SK-N-SH (cell line): ENCODE results near the gene DYNC2H1. TPM values are rescaled to one million over a fixed set of nuclear protein-coding genes. Genes with fewer than 3 reads are reported as not detected.

Source experiments
- CTCF ChIA-PET: fragments of 300-600, 350-600 bp; formaldehyde crosslinking; extraction: SDS; loops from one replicate; lab custom pipeline; 2021; lab: Yijun Ruan, JAX
- POLR2A ChIA-PET: fragments of 350-600 bp; sonication (Branson Sonifier 250); formaldehyde crosslinking; extraction: SDS; loops from one replicate; lab custom pipeline; 2020; ENCODE audit warnings: antibody characterized with exemption, inconsistent platforms; lab: Yijun Ruan, JAX
- DNase-seq: peaks from one replicate; pipeline ENCODE4 v3.0.0; 2012
- H2AFZ ChIP-seq: fragments of 200-600 bp; sonication (generic); 2 replicates; pipeline ENCODE4 v1.8.1; 2016; ENCODE audit warnings: antibody characterized with exemption, mild to moderate bottlenecking, low read depth
- H3F3A ChIP-seq: fragments of 200-600 bp; sonication (generic); replicated peaks from 2 replicates; pipeline ENCODE3; 2016; ENCODE audit warnings: antibody characterized with exemption, mild to moderate bottlenecking; ENCODE audit not compliant: insufficient read depth
- H3K27ac ChIP-seq, 2 experiments: fragments of 200-500 bp in 1 of 2; fragments of 200-600 bp in 1 of 2; sonication (Bioruptor generic) in 1 of 2; sonication (generic), shearing (Covaris generic) in 1 of 2; 2 replicates each; pipeline versions ENCODE4 v1.5.1 to v1.6.1; 2014 to 2016; ENCODE audit warnings: low read depth in 2 of 2, inconsistent platforms in 1 of 2, low read length in 1 of 2, mild to moderate bottlenecking in 1 of 2, mixed read lengths in 1 of 2
- H3K27me3 ChIP-seq: fragments of 200-600 bp; sonication (generic), shearing (Covaris generic); 2 replicates; pipeline ENCODE4 v1.6.1; 2016; ENCODE audit warnings: mixed run types; ENCODE audit not compliant: insufficient read depth
- H3K36me3 ChIP-seq, 2 experiments: fragments of 200-500 bp in 1 of 2; fragments of 200-600 bp in 1 of 2; sonication (Bioruptor generic) in 1 of 2; sonication (generic) in 1 of 2; replicated peaks in 1 of 2; 2 replicates each; pipeline versions ENCODE3 to v1.5.1; 2014 to 2016; ENCODE audit warnings: low read length in 1 of 2, mild to moderate bottlenecking in 1 of 2; ENCODE audit not compliant: insufficient read depth in 2 of 2, control insufficient read depth in 1 of 2
- H3K4me1 ChIP-seq, 2 experiments: fragments of 200-500 bp in 1 of 2; fragments of 200-600 bp in 1 of 2; sonication (Bioruptor generic) in 1 of 2; sonication (generic), shearing (Covaris generic) in 1 of 2; 2 replicates each; pipeline versions ENCODE4 v1.5.1 to v1.6.1; 2014 to 2016; ENCODE audit warnings: low read depth in 1 of 2, low read length in 1 of 2, mixed run types in 1 of 2; ENCODE audit not compliant: insufficient read depth in 2 of 2, control insufficient read depth in 1 of 2
- H3K4me2 ChIP-seq: fragments of 200-600 bp; sonication (generic), shearing (Covaris generic); 2 replicates; pipeline ENCODE4 v1.6.1; 2017; ENCODE audit warnings: mixed run types
- H3K4me3 ChIP-seq, 2 experiments: fragments of 200-500 bp in 1 of 2; fragments of 200-600 bp in 1 of 2; sonication (Bioruptor generic) in 1 of 2; sonication (generic), shearing (Covaris generic) in 1 of 2; 2 replicates each; pipeline versions ENCODE4 v1.5.1 to v1.8.1; 2014 to 2016; ENCODE audit warnings: low read depth in 2 of 2, inconsistent platforms in 1 of 2, low read length in 1 of 2, mild to moderate bottlenecking in 1 of 2, mixed read lengths in 1 of 2, moderate library complexity in 1 of 2
- H3K79me2 ChIP-seq: fragments of 200-600 bp; sonication (generic); 2 replicates; pipeline ENCODE4 v1.8.1; 2017; ENCODE audit warnings: mild to moderate bottlenecking; ENCODE audit not compliant: insufficient read depth
- H3K9ac ChIP-seq: fragments of 200-600 bp; sonication (generic); 2 replicates; pipeline ENCODE4 v1.6.1; 2017; ENCODE audit warnings: mixed run types
- H3K9me2 ChIP-seq: fragments of 200-600 bp; sonication (generic); 2 replicates; pipeline ENCODE4 v1.6.1; 2017; ENCODE audit warnings: mixed run types
- H3K9me3 ChIP-seq: fragments of 200-600 bp; sonication (generic); 2 replicates; pipeline ENCODE4 v1.6.1; 2017; ENCODE audit warnings: mixed run types, mild to moderate bottlenecking, moderate library complexity
- H4K20me1 ChIP-seq: fragments of 200-600 bp; sonication (generic); 2 replicates; pipeline ENCODE4 v1.6.1; 2017; ENCODE audit warnings: mild to moderate bottlenecking, mixed run types; ENCODE audit not compliant: insufficient read depth
- FOXM1 ChIP-seq: IDR thresholded peaks from 2 replicates; pipeline ENCODE4 v1.4.0; 2012; ENCODE audit warnings: low read depth, mild to moderate bottlenecking
- RAD21 ChIP-seq: IDR thresholded peaks from 2 replicates; pipeline ENCODE4 v1.6.1; 2012; ENCODE audit warnings: mild to moderate bottlenecking, low read length
- RCOR1 ChIP-seq: fragments of 150-350 bp; IDR thresholded peaks from 2 replicates; pipeline ENCODE4 v1.6.1; 2017; ENCODE audit warnings: antibody characterized with exemption, low read length
- RXRA ChIP-seq: IDR thresholded peaks from 2 replicates; pipeline ENCODE4 v1.4.0; 2012; ENCODE audit warnings: low read depth, mild to moderate bottlenecking, borderline replicate concordance
- SIN3A ChIP-seq: IDR thresholded peaks from 2 replicates; pipeline ENCODE4 v1.6.1; 2012; ENCODE audit warnings: low read depth, mild to moderate bottlenecking, low read length, moderate library complexity, borderline replicate concordance
- TCF12 ChIP-seq: IDR thresholded peaks from 2 replicates; pipeline ENCODE4 v1.4.0; 2012
- YY1 ChIP-seq: IDR thresholded peaks from 2 replicates; pipeline ENCODE4 v1.4.0; 2012; ENCODE audit warnings: low read depth, mild to moderate bottlenecking
- whole genome bisulfite sequencing: methylation state at CpG from one replicate; pipeline ENCODE4 v1.1.6; 2017; ENCODE audit warnings: low lambda C conversion rate; 5-methylcytosine and 5-hydroxymethylcytosine counted together
- polyA plus RNA-seq, 3 experiments: library from polyadenylated mRNA; depleted of rRNA; stranded (reverse); fragments of >200 nt; gene quantifications; 2 replicates each; pipeline ENCODE4 v1.2.3, GENCODE V29; 2012
- TF ChIP-seq, protein P1 (sequence below): IDR thresholded peaks from 2 replicates; pipeline ENCODE4 v1.6.1; 2012; ENCODE audit warnings: mild to moderate bottlenecking, low read depth, low read length, moderate library complexity
- TF ChIP-seq, protein P2 (sequence below): IDR thresholded peaks from 2 replicates; pipeline ENCODE4 v1.4.0; 2012; ENCODE audit warnings: low read depth
- TF ChIP-seq, protein P3 (sequence below): IDR thresholded peaks from 2 replicates; pipeline ENCODE4 v1.4.0; 2012; ENCODE audit warnings: low read depth, borderline replicate concordance
- TF ChIP-seq, protein P4 (sequence below): IDR thresholded peaks from 2 replicates; pipeline ENCODE4 v1.4.0; 2012; ENCODE audit warnings: low read depth, borderline replicate concordance
- TF ChIP-seq, protein P5 (sequence below): fragments of 200-600 bp; sonication (generic); IDR thresholded peaks from 2 replicates; pipeline ENCODE4 v1.6.1; 2017; ENCODE audit warnings: antibody characterized with exemption, mild to moderate bottlenecking, moderate library complexity

DYNC2H1 gene
- polyA plus RNA-seq, 1 of the 3 experiments (the other 2 are of a cell fraction), result 15.3 TPM

DNA sequence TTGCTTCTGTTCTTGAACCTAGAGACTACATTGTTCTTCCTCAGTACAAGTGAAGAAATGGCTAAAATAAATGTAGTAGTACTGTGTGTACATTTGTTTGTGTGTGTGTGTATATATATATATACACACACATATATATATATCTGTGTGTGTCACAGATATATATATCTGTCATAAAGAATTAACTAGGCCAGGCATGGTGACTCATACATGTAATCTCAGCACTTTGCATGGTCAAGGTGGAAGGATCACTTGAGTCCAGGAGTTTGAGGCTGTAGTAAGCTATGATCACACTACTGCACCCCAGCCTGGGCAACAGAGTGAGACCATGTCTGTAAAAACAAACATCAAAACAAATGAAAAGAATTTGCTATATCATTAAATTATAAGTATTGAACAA lies 164.8 kb downstream of the DYNC2H1 start (continued):
- TF ChIP-seq, protein P1, sequence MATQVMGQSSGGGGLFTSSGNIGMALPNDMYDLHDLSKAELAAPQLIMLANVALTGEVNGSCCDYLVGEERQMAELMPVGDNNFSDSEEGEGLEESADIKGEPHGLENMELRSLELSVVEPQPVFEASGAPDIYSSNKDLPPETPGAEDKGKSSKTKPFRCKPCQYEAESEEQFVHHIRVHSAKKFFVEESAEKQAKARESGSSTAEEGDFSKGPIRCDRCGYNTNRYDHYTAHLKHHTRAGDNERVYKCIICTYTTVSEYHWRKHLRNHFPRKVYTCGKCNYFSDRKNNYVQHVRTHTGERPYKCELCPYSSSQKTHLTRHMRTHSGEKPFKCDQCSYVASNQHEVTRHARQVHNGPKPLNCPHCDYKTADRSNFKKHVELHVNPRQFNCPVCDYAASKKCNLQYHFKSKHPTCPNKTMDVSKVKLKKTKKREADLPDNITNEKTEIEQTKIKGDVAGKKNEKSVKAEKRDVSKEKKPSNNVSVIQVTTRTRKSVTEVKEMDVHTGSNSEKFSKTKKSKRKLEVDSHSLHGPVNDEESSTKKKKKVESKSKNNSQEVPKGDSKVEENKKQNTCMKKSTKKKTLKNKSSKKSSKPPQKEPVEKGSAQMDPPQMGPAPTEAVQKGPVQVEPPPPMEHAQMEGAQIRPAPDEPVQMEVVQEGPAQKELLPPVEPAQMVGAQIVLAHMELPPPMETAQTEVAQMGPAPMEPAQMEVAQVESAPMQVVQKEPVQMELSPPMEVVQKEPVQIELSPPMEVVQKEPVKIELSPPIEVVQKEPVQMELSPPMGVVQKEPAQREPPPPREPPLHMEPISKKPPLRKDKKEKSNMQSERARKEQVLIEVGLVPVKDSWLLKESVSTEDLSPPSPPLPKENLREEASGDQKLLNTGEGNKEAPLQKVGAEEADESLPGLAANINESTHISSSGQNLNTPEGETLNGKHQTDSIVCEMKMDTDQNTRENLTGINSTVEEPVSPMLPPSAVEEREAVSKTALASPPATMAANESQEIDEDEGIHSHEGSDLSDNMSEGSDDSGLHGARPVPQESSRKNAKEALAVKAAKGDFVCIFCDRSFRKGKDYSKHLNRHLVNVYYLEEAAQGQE, result no peak
- no peak for TF ChIP-seq FOXM1

DNA sequence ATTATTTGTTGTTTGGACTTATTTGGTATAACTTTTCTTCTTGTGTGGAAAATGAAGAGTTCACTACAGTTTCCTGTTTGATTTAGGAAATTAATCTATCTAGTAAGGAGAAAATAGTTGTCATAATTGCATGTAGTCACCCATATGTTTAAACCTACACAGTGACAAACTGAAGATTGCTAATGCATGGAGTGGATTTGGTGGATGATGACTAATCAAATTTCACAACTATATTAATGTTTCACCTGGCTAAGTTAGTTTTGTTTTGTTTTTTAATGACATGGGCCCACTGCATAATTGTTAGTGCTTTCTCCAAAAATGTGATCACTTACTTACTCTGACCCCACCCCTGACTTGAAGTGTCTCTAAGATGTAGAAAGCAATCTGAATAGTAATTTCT lies 170.6 kb downstream of the DYNC2H1 start:
- TF ChIP-seq RAD21 (no peak), TCF12 (no peak)
- TF ChIP-seq, protein P2, sequence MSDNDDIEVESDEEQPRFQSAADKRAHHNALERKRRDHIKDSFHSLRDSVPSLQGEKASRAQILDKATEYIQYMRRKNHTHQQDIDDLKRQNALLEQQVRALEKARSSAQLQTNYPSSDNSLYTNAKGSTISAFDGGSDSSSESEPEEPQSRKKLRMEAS, result no peak
- no peaks in the 10 kb centered on the region for H3K27me3 ChIP-seq
- DNase-seq, result no peak
- H3F3A ChIP-seq, result no peaks in the 10 kb centered on the region
- H2AFZ ChIP-seq, result no peak overlapping the region
- peaks cover 13 to 28% of the 10 kb centered on the region in 2 experiments for H3K36me3 ChIP-seq
- H3K9me3 ChIP-seq, result no peaks in the 10 kb centered on the region
- ChIA-PET CTCF (no interaction called here), POLR2A (no interaction called here)
- H3K79me2 ChIP-seq, result no peaks in the 10 kb centered on the region
- H3K4me1 ChIP-seq, result peaks cover 0 to 4% of the 10 kb centered on the region in 2 experiments; a peak in 2 of 4 replicates
- H3K4me3 ChIP-seq, result no peak overlapping the region
- no peak overlapping the region for H3K4me2 ChIP-seq
- H4K20me1 ChIP-seq, result no peaks in the 10 kb centered on the region
- H3K9me2 ChIP-seq, result peaks cover 3% of the 10 kb centered on the region; the same call in 1 of the 2 replicates
- no peak overlapping the region for H3K9ac ChIP-seq
- no peak overlapping the region for H3K27ac ChIP-seq

DNA sequence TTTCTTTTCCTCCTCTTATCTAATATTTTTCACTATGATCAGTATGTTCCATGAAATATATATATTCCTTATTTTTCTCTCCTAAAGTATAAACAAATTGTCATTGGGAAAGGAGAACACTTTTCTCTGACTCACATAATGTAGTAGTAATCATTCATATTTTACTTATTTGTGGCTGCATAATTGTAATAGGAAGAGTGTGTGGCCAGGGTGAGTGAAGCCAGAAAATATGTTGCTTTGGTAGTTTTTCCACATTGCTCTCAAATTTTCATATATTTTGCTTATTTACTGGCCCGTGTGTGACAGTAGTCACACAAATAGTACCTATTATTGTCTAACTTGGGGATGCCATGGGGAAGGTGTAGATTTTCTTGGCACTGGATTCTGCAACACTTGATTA lies 172.1 kb downstream of the DYNC2H1 start:
- ChIA-PET CTCF (no interaction called here), POLR2A (no interaction called here)
- no peak overlapping the region for H3K9ac ChIP-seq
- H2AFZ ChIP-seq, result no peak overlapping the region
- no peak for DNase-seq
- WGBS, result 74% methylated on average over 1 of the region's 1 CpG
- H3K4me3 ChIP-seq, result no peak overlapping the region
- TF ChIP-seq, protein P3, sequence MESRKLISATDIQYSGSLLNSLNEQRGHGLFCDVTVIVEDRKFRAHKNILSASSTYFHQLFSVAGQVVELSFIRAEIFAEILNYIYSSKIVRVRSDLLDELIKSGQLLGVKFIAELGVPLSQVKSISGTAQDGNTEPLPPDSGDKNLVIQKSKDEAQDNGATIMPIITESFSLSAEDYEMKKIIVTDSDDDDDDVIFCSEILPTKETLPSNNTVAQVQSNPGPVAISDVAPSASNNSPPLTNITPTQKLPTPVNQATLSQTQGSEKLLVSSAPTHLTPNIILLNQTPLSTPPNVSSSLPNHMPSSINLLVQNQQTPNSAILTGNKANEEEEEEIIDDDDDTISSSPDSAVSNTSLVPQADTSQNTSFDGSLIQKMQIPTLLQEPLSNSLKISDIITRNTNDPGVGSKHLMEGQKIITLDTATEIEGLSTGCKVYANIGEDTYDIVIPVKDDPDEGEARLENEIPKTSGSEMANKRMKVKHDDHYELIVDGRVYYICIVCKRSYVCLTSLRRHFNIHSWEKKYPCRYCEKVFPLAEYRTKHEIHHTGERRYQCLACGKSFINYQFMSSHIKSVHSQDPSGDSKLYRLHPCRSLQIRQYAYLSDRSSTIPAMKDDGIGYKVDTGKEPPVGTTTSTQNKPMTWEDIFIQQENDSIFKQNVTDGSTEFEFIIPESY, result no peak
- TF ChIP-seq YY1 (no peak), SIN3A (no peak), RCOR1 (no peak), RXRA (no peak)
- TF ChIP-seq, protein P4, sequence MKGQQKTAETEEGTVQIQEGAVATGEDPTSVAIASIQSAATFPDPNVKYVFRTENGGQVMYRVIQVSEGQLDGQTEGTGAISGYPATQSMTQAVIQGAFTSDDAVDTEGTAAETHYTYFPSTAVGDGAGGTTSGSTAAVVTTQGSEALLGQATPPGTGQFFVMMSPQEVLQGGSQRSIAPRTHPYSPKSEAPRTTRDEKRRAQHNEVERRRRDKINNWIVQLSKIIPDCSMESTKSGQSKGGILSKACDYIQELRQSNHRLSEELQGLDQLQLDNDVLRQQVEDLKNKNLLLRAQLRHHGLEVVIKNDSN, result no peak
- TF ChIP-seq, protein P5, sequence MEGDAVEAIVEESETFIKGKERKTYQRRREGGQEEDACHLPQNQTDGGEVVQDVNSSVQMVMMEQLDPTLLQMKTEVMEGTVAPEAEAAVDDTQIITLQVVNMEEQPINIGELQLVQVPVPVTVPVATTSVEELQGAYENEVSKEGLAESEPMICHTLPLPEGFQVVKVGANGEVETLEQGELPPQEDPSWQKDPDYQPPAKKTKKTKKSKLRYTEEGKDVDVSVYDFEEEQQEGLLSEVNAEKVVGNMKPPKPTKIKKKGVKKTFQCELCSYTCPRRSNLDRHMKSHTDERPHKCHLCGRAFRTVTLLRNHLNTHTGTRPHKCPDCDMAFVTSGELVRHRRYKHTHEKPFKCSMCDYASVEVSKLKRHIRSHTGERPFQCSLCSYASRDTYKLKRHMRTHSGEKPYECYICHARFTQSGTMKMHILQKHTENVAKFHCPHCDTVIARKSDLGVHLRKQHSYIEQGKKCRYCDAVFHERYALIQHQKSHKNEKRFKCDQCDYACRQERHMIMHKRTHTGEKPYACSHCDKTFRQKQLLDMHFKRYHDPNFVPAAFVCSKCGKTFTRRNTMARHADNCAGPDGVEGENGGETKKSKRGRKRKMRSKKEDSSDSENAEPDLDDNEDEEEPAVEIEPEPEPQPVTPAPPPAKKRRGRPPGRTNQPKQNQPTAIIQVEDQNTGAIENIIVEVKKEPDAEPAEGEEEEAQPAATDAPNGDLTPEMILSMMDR, result no peak
- peaks cover 16 to 34% of the 10 kb centered on the region in 2 experiments for H3K36me3 ChIP-seq
- H3K4me2 ChIP-seq, result no peak overlapping the region
- H3K4me1 ChIP-seq, result no peaks in the 10 kb centered on the region; a peak in 2 of 4 replicates
- no peaks in the 10 kb centered on the region for H3F3A ChIP-seq
- H3K79me2 ChIP-seq, result no peaks in the 10 kb centered on the region
- H3K9me3 ChIP-seq, result no peaks in the 10 kb centered on the region
- no peak overlapping the region for H3K27ac ChIP-seq
- no peaks in the 10 kb centered on the region for H3K9me2 ChIP-seq
- H3K27me3 ChIP-seq, result no peaks in the 10 kb centered on the region
- no peaks in the 10 kb centered on the region for H4K20me1 ChIP-seq
